ENCODE measurements around the gene DHX8.
"Not testable (repeated sequence)": the region's sequence is repeated elsewhere in the genome, so short reads cannot be mapped to it uniquely, and the experiment has no call there.

The DHX8 gene

DNA sequence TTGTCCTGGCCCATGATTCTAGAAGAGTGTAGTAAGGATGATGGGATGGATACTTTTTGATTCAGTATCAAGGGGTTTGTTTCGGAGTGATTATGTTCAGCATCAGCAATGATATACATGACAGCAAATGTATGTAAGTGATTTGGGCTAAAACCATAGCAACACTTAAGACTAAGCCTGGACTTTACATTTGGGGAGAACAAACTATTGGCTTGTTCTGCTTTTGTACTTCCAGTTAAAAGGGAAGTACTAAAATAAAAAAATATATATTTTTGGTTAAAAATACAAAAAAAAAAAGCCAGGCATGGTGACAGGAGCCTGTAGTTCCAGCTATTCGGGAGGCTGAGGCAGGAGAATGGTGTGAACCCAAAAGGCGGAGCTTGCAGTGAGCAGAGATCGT, 20.5 kb upstream of the DHX8 start:
- no peak for DNase-seq

DNA sequence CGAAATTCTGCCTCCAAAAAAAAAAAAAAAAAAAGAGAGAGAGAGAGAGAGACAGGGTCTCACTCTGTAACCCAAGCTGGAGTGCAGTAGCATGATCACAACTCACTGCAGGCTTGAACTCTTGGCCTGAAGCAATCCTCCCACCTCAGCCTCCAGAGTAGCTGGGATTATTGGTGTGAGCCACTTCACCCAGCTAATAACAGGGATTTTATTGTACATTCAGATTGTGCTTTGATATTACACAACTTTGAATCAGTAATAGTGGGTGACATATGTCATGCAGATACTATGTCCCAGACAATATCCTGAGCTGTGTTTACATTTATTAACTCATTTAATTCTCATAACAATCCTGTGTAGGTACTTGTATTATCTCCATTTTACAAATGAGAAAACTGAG, 19.7 kb upstream of the DHX8 start:
- no peak for DNase-seq

DNA sequence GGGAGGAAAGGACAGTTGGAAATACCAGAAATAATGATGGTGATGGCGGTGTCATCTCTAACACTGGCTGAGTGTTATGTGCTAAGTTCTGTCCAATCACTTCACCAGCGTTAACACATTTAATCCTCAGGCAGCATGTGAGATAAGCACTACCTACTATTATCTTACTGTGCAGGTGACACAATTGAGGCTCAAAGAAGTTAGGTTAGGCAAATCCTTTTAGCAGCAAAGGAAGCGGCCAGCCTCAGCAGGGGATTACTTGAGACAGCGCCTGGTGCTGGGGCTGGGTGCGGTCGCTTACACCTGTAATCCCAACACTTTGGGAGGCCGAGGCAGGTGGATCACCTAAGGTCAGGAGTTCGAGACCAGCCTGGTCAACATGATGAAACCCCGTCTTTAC, 18.7 kb upstream of the DHX8 start:
- DNase-seq = no peak

DNA sequence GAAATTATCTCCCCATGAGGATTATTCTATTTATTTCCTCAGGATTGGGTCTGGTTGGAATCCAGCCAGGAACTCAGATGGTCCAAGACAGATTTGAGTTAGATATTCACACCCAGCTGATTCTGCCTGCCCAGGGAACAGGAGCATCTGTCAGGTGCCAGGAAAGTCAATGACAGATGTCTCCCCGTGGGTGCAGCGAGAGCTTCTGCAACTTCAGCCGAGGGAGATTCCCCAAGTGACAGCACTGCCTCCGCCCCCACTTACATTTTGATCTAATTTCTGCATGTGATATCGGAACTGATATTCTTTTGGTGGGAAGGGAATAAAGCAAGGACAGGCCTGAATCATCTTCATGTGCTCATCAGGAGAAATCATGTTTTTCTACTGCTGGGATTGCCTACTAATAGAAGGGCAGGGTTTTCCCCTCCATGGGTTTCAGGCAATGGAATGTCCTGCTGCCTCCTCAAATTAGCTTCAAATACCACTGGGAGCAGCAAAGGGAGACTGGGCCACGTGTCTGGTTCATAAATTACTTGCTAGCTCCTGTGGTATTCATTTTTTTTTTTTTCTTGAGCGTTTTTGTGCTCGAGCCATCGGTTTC, 15.7 kb upstream of the DHX8 start:
- DNase-seq = peak; percentile 85

DNA sequence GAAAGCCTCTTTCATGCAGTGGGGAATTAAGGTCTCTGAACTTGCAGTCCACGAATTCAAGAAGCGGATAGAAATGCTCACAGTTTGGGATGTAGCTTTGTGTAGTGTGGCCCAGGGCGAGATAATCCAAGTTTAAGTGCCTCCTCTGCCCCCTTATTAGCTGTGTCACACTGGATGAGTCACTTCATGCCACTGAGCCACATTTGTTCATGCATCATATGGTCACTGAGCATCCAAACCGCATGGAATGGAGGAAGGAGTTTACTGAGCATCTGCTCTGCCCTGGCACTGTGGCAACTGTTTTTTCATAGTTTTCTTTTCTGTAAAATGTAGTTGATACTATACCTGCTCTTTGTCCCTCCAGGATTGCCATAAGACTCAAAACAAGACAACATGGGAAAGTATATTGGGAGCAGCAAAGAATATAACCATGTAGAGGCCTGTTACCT, 15.1 kb upstream of the DHX8 start:
- peak; percentile 75 for DNase-seq

DNA sequence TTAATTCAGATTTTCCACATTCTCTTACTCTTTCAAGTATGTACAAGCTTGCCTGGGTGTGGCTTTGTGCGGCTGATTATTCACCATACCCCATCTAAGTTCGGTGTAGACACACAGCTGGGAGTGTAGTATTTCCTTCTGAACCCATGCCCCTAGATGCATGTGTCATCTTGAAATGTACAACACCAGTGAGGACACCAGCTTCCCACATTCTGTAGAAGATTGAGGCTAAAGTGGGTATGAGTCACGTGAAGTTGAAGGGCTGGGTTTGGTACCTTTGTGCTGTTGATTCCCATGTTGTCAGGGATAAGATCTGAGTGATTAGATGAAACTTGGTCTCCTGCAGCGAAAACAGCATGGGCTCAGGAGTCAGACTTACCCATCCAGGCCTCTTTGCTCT, 14.6 kb upstream of the DHX8 start:
- no peak for DNase-seq

DNA sequence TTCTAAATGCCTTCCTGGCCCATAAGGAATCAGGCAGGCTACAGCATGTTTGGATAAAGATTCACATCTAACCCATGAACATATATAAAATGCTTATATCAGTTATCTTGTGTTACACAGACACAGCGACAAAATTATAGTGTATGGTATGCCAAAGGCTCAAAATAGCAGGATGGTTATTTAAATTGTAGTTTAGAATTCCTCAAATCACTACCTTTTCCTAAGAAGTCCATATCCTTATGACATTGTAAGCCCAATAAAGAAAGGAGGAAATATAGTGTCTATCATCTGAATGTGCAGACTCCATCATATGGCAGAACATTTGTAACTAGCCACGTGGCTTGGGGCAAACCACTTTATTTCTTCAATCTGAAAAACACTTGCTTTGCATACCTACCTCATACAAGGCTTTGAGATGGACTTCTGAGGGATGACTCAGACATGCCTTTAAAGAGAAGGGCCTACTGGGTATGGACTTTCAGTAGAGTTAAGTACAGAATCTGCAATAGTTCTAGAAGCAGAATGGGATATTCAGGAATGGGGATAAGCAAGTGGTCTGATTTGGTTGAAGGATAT, 12.1 kb upstream of the DHX8 start:
- DNase-seq = no peak

DNA sequence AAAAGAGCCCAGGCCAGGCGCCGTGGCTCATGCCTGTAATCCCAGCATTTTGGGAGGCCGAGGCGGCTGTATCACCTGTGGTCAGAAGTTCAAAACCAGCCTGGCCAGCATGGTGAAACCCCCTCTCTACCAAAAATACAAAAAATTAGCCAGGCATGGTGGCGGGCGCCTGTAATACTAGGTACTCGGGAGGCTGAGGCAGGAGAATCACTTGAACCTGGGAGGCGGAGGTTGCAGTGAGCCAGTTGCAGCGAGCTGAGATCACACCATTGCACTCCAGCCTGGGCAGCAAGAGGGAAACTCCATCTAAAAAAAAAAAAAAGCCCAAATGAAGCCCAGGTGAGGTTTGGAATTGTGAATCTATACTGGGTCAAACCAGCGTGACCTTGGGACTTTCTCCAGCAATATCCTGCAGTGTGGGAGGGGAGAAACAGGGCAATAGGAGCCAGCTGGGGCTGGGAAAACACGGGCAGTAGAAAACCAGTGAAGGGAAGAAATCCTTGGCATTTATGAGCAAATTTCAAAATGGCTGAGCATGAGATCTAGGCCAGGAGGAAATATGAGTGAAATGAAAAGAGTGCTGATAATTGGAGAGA, 8.2 kb upstream of the DHX8 start:
- DNase-seq = no peak

DNA sequence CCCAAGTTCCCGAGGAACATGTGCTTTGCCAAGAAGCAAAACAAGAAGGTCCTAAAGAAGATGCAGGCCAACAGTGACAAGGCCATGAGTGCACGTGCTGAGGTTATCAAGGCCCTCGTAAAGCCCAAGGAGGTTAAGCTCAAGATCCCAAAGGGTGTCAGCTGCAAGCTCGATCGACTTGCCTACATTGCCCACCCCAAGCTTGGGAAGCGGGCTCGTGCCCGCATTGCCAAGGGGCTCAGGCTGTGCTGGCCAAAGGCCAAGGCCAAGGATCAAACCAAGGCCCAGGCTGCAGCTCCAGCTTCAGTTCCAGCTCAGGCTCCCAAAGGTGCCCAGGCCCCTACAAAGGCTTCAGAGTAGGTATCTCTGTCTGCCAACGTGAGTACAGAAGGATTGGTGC, 7.5 kb upstream of the DHX8 start:
- DNase-seq = not testable (repeated sequence)

DNA sequence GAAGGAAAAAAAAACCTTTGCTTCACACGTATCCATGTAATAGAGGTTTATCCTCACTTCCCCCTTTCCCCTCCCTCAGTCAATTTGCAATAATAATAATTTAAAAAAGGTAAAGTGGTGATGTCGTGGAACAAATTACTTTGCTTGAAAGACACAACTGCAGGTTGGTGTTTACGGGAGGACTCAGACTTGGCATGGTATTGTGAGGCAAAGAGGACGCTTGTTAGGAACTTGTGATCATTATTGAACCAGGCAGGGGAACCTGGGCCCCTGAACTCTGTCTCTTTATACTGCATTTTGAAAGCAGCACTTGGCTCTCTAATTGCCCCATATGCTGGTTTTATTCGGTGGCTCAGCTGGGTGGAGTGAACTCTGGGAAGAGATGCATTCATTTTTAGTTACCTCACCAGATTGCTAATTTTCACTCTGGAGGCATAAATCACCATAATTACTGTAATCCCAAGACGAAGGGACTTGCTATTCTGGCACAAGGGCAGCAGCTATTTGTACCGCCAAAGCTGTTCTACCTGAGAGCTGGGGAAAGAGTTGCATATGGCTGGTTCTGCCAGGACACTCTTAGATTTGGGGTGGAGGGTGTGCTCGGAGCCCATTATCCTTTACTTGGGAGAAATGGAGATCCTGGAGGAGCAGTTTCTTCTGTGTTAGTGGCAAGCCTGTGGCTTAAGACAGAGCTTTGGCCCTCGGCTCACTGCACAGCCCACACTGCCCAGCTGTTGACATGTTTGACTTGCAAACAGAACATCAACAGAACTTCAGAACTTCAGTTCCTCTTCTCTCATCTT, 5.7 kb upstream of the DHX8 start:
- peak; percentile 93 for DNase-seq

DNA sequence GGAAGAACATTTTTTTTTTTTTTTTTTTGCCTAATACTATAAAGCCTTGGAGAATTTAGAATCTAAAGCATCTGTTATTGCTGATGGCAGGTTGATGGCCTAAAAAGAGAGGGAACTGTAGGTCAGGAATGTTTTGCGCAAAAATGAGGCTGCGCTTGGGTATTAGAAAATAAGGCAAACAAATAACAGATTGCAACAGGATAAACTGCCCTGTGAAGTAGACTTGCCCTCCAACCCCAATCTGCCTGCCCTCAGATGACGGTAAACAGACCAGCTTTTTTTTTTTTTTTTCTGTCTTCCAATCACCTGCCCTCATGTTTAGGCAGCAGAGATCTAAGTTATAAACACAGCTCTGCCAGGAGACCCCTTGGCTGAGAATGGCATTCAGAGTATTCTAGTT, 3.8 kb upstream of the DHX8 start:
- peak; percentile 63 for DNase-seq

DNA sequence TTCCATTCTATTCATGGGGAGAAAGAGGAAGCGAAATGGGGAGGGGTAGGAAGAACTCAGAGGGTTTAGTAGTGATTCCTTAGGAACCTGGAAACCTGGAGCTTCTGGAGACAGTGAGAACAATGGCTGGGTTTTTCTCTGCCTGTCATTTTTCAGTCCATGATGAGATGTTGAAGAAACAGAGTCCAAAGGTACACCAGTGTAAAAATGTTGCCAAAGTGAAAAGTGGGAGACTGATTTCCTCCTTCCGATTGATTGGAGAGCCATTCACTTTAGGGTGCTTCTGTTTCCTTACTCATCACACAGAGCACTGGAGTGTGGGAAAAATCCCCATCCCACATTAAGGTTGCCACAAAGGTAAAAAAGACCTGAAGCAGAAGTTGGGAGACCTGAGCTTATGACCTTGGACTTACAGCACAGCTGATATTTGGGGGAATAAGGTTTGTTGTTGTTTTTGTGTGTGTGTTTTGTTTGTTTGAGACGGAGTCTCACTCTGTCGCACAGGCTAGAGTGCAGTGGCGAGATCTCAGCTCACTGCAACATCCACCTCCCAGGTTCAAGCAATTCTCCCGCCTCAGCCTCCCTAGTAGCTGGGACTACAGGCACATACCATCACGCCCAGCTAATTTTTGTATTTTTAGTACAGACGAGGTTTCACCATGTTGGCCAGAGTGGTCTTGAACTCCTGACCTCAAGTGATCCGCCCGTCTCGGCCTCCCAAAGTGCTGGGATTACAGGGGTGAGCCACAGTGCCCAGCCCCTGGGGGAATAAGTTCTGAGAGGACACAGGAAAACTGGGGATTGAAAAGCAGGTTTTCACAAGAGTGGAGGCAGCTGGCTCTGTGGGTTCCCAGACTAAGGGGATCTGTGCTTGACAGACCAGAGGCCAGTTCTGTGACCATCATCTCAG, 1.4 kb upstream of the DHX8 start:
- no peak for DNase-seq

DNA sequence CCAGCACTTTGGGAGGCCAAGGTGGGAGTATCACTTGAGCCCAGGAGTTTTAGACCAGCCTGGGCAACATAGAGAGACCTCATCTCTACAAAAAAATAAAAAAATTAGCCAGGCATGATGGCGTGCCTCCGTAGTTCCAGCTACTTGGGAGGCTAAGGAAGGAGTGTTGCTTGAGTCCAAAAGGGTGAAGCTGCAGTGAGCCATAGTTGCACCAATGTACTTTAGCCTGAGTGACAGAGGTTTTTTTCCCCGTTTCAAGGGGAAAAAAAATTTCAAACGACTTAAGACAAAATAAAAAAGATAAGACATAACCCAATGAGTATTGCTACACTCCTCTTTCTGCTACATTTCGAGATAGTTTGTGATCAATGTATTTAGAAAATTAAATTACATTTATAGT, 6.8 kb downstream of the DHX8 start:
- no peak for DNase-seq

DNA sequence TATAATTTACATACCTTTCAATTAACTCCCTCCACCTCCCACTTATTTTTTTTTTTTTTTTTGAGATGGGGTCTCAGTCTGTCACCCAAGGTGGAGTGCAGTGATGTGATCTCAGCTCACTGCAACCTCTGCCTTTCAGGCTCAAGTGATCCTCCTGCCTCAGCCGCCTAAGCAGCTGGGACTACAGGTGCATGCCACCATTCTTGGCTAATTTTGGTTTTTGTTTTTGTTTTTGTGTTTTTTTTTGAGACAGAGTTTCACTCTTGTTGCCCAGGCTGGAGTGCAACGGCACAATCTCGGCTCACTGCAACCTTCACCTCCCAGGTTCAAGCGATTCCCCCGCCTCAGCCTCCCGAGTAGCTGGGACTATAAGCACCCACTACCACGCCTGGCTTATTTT, 25.7 kb downstream of the DHX8 start:
- DNase-seq = not testable (repeated sequence)

DNA sequence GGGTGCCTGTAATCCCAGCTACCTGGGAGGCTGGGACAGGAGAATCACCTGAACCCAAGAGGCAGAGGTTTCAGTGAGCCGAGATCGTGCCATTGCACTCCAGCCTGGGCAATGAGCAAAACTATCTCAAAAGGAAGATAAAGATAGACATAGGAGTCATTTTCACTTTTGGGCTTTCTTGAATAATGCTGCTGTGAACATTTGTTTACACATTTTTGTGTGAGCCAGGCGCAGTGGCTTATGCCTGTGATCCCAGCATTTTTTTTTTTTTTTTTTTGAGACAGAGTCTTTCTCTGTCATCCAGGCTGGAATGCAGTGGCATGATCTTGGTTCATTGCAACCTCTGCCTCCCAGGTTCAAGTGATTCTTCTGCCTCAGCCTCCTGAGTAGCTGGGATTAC, 27.4 kb downstream of the DHX8 start:
- DNase-seq = not testable (repeated sequence)

DNA sequence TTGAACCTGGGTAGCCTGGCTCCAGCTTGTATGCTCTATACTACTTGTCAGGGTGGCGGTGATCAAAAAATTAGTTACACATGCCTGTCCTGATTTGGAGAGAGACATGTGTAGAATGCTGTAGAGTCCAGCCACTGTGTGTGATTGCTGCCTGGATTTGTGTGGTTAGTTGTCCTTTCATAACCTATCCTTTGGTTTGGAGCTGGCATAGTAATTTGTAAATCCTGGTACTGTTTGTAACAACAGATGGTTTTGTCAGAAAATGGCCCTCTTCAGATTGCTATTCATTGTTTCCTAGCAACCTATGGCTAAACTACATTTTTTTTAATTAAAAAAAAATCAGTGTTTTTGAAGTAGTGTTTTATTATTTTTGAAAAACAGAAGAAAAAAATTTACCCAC, 31.9 kb downstream of the DHX8 start:
- DNase-seq = peak; percentile 20

DNA sequence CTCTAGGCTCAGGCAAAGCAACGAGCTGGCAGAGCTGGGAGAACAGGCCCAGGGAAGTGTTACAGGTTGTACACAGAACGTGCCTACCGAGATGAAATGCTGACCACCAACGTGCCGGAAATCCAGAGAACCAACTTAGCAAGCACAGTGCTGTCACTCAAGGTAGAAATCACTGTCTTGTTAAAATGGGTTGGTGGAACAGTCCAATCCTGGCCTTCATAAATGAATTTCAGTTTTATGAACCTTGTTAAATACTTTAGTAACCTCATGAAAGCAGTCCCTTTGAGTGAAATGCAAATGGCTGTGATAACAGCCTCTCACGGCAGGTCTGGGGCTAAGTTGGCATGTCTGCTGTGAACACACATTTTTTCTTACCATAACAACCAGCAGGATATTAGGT, 33.4 kb downstream of the DHX8 start:
- DNase-seq = no peak

DNA sequence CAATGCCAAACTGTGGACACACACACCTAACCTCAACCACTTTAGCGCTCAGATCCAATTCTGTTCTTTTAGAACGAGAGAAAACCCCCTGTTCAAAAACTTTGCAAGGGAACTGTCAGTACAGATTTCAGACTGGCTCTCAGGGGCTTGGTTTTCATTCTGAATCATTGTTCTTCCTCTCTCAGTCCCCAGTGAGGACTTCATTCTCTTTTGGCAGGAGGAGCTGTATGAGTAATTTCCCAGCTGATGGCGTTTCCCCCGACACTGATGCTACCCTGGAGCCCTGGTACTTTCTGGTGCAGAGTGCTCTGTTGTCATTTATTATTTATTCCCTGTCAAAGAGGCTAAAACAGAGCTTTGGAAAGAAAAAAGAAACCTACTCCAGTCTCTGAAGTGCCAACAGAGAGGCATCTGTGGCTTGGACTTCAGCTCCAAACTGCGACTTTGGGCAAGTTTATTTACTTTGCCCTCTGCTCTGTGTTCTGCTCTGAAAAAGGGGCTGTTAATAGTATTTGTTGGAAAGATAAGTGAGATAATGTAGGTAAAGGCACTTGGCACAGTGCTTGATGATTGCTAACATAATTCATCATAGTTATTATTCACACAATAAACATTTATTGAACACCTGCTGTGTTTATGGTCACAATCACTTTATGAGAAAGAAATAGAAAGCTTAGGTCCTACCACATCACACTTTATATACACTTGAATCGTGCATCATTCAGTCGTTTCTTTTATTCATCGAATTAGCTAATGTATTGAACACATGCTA, 34.0 kb downstream of the DHX8 start:
- DNase-seq = no peak

DNA sequence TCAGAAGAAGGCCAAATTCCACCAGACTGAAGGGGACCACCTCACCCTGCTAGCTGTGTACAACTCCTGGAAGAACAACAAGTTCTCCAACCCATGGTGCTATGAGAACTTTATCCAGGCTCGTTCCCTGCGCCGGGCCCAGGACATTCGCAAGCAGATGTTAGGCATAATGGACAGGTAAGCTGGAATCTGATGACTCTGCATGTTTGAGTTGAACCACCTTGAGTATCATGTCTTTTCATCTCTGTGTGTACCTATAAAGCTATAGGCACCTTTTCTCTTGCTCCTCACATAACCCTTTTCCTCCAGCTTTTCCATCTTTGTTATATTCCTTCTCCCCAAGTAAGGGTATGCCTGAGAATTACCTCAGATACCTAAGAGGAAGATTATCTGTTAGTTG, 37.6 kb downstream of the DHX8 start:
- no peak for DNase-seq

DNA sequence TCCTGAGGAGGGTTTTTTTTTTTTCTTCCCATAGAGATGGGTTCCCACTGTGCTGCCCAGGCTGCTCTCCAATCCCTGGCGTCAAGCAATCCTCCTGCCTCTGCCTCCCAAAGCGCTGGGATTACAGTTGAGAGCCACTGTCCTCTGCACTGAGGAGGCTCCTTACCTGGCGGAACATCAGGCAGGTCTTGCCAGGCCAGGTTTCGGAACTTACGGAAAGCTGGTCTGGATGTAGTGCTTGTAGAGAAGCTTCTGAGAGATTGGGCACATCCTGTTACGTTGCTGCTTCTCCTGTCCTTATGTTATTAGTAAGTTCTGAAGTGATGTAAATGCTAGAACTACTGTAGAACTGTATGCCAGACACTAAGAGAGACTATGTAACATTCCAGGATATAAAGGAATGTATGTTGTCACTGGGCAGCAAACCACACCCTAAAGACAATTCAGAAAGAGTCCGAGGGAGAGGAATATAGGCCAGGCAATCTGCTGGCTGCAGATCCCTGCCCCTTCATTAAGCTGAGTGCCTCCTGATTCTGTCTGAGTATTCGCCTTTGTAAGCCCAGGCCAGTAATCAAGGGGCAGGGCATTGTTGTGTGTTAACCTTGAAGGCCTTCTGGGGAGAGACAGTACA, 41.3 kb downstream of the DHX8 start:
- DNase-seq = no peak

DNA sequence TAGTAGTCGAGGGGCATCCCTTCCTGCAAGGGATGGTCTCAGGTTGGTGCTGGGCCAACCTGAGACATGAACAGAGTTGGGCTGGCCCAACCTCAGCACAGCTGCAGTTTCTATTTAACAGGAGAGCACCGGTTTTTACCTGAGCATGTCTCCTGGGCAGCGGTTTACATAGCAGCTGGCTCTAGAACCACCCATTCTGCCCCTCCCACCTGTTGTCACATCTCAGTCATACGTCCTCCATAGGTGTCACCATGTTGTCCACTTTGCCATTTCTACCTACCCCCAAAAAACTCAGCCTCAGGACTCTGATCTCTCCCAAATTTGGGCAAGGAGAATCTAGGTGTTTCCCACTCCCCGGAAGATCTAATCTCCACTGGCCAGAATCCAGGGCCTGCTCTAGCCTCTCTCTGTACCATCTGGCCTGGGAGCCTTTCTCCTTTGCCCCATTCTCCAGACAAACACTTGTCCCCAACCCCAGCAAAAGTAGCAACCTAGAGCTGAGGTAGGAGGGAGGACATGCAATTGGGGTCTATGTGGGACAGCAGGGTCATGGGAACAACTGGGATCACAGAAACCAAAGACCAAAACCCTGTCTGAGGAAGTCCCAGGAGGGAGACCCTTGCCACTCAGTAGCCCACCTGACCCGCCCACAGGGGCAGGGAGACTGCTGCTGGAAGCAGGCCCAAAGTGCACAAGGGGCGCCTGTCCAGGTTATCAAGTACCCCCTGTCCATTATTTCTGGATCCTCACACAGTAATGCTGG, 43.3 kb downstream of the DHX8 start:
- DNase-seq = no peak

Measured in NCI-H1694 (cell line).